Upper lobe of right lung (tissue), 1 donor: ENCODE data around the gene IFITM2. TPM values are rescaled to one million over a fixed set of nuclear protein-coding genes. Genes with fewer than 3 reads are reported as not detected.

Experiments used
- ATAC-seq: fragments of 200-7000 bp; cut with Tn5 transposase; one replicate; pipeline ENCODE4 v1.9.1; 2020; ENCODE audit warnings: mild to moderate bottlenecking, moderate library complexity
- DNase-seq: peaks from one replicate; pipeline ENCODE4 v3.0.0-alpha.2; 2020
- H3K27ac ChIP-seq: fragments of 200-600 bp; one replicate; pipeline ENCODE4 v1.8.0; 2022
- H3K27me3 ChIP-seq: fragments of 200-600 bp; one replicate; pipeline ENCODE4 v1.8.0; 2022; ENCODE audit warnings: mild to moderate bottlenecking
- H3K36me3 ChIP-seq: fragments of 200-600 bp; one replicate; pipeline ENCODE4 v1.8.0; 2022
- H3K4me1 ChIP-seq: fragments of 200-600 bp; one replicate; pipeline ENCODE4 v1.8.0; 2022
- H3K4me3 ChIP-seq: fragments of 200-600 bp; one replicate; pipeline ENCODE4 v1.8.0; 2022; ENCODE audit warnings: mild to moderate bottlenecking
- H3K9me3 ChIP-seq: fragments of 200-600 bp; one replicate; pipeline ENCODE4 v1.8.0; 2022
- CTCF ChIP-seq: fragments of 200-600 bp; IDR thresholded peaks from one replicate; pipeline ENCODE4 v1.8.0; 2022; ENCODE audit warnings: antibody characterized with exemption
- intact Hi-C: fragments of 100-400 bp; cut with DNase I; formaldehyde crosslinking; loops from one replicate; pipeline ENCODE4 v1.11.0; 2022
- total RNA-seq: library from RNA; stranded (reverse); fragmentation: NEBNext Ultra II Directional; extraction: Animal tissue kit (Norgen Biotek cat#: 25700); gene quantifications from one replicate; pipeline ENCODE4 v1.2.1, GENCODE V29; 2021
- donor health status: DM: no; HTN: yes; CAD: no; lungs with severe emphysema.

Gene IFITM2
- total RNA-seq, 1 donor from 2014 or later = 521 TPM

GRCh38 chr11:298406-299065 lies 9.1 kb upstream of the IFITM2 start:
- no peak overlapping the region for H3K27ac ChIP-seq
- H3K4me3 ChIP-seq = no peak overlapping the region
- H3K27me3 ChIP-seq = peaks cover 12% of the 10 kb centered on the region
- ATAC-seq (no peak), DNase-seq (peak; percentile 64)
- peaks cover 4% of the 10 kb centered on the region for H3K36me3 ChIP-seq
- H3K4me1 ChIP-seq = peaks cover 11% of the 10 kb centered on the region
- intact Hi-C loops = no loop called here
- no peak for TF ChIP-seq CTCF
- H3K9me3 ChIP-seq = no peaks in the 10 kb centered on the region

- Histone ChIP-seq H3K27ac (no peak within 1 kb of the TSS), H3K9me3 (no peaks in the 10 kb centered on the region), H3K4me3 (no peak within 1 kb of the TSS), H3K36me3 (no peaks in the 10 kb centered on the region), H3K27me3 (peaks cover 12% of the 10 kb centered on the region), H3K4me1 (peaks cover 11% of the 10 kb centered on the region)
- ATAC-seq (no peak), DNase-seq (peak; percentile 64)
- intact Hi-C loops = no loop called here
- TF ChIP-seq CTCF = no peak
These were observed 8.3 kb upstream of the IFITM2 start, which contains the start of gene IFITM5 for GRCh38 chr11:299081-299891. TSS of gene IFITM5 (minus strand) at chr11:299526. CDS start at chr11:299490, 36 bp downstream.

- no peak overlapping the region for H3K4me3 ChIP-seq
- H3K9me3 ChIP-seq = no peaks in the 10 kb centered on the region
- DNase-seq (peak; percentile 61), ATAC-seq (peak; percentile 2)
- no peaks in the 10 kb centered on the region for H3K36me3 ChIP-seq
- intact Hi-C loops = no loop called here
- H3K4me1 ChIP-seq = peaks cover 18% of the 10 kb centered on the region
- H3K27ac ChIP-seq = no peak overlapping the region
- TF ChIP-seq CTCF = peak; percentile 15
- peaks cover 12% of the 10 kb centered on the region for H3K27me3 ChIP-seq
These were observed 7.5 kb upstream of the IFITM2 start for GRCh38 chr11:299951-300735.

GRCh38 chr11:303363-303762 lies 4.3 kb upstream of the IFITM2 start:
- Histone ChIP-seq H3K4me3 (no peak overlapping the region), H3K27ac (no peak overlapping the region), H3K4me1 (peaks cover 20% of the 10 kb centered on the region), H3K9me3 (no peaks in the 10 kb centered on the region), H3K27me3 (peaks cover 6% of the 10 kb centered on the region), H3K36me3 (no peaks in the 10 kb centered on the region)
- intact Hi-C loops = no loop called here
- no peak for TF ChIP-seq CTCF
- DNase-seq = no peak
- no peak for ATAC-seq

- no peak for DNase-seq
- Histone ChIP-seq H3K27me3 (no peaks in the 10 kb centered on the region), H3K9me3 (no peaks in the 10 kb centered on the region), H3K27ac (no peak overlapping the region), H3K4me1 (peaks cover 18% of the 10 kb centered on the region), H3K36me3 (no peaks in the 10 kb centered on the region), H3K4me3 (no peak overlapping the region)
- TF ChIP-seq CTCF = no peak
- intact Hi-C loops = no loop called here
- no peak for ATAC-seq
These were observed 3.5 kb upstream of the IFITM2 start for GRCh38 chr11:304061-304506.
